IMR-90 (cell line): ENCODE results near the gene ZNF775. TPM values are rescaled to one million over a fixed set of nuclear protein-coding genes. Genes with fewer than 3 reads are reported as not detected.

Experiments used
- ATAC-seq: fragments of 200-7000 bp; cut with Tn5 transposase; 2 replicates; pipeline ENCODE4 v1.9.1; 2020; ENCODE audit warnings: low read depth, mild to moderate bottlenecking, moderate library complexity
- BruUV-seq: library from RNA; stranded (reverse); fragments of 400-500 nt; replicated peaks from 2 replicates; lab custom pipeline; 2021; lab: Mats Ljungman, UMichigan
- CTCF ChIA-PET: fragments of 300-600 bp; formaldehyde crosslinking; extraction: SDS; loops from one replicate; lab custom pipeline; 2021; ENCODE audit warnings: antibody characterized with exemption; lab: Yijun Ruan, JAX
- POLR2A ChIA-PET: fragments of 300-600 bp; sonication (Branson Sonifier 250); formaldehyde crosslinking; loops from one replicate; lab custom pipeline; 2022; ENCODE audit warnings: antibody characterized with exemption; ENCODE audit not compliant: unreplicated experiment; lab: Charles Lee
- DNase-seq: peaks from one replicate; pipeline ENCODE4 v3.0.0; 2013
- H2AFZ ChIP-seq: replicated peaks from 2 replicates; pipeline ENCODE3; 2013; ENCODE audit warnings: low read length, mild to moderate bottlenecking; ENCODE audit not compliant: poor library complexity
- H2AK5ac ChIP-seq: 2 replicates; pipeline ENCODE4 v1.6.1; 2013; ENCODE audit warnings: low read depth, low read length, inconsistent platforms
- H2AK9ac ChIP-seq: replicated peaks from 2 replicates; pipeline ENCODE3; 2013; ENCODE audit warnings: mild to moderate bottlenecking, low read depth, low read length, moderate library complexity; ENCODE audit not compliant: poor library complexity
- H2BK120ac ChIP-seq: 2 replicates; pipeline ENCODE4 v1.6.1; 2013; ENCODE audit warnings: low read depth, low read length, inconsistent platforms
- H2BK15ac ChIP-seq: 3 replicates; pipeline ENCODE4 v1.6.1; 2013; ENCODE audit warnings: low read depth, low read length, inconsistent platforms
- H2BK20ac ChIP-seq: 2 replicates; pipeline ENCODE4 v1.6.1; 2013; ENCODE audit warnings: low read depth, mild to moderate bottlenecking, inconsistent platforms, low read length, moderate library complexity
- H2BK5ac ChIP-seq: 2 replicates; pipeline ENCODE4 v1.6.1; 2013; ENCODE audit warnings: mild to moderate bottlenecking, low read depth, low read length, inconsistent platforms; ENCODE audit not compliant: poor library complexity, severe bottlenecking
- H3K14ac ChIP-seq: replicated peaks from 2 replicates; pipeline ENCODE4 v1.6.1; 2013; ENCODE audit warnings: low read depth, low read length, inconsistent platforms
- H3K18ac ChIP-seq: 2 replicates; pipeline ENCODE4 v1.6.1; 2013; ENCODE audit warnings: low read depth, low read length, control low read depth
- H3K23ac ChIP-seq: 2 replicates; pipeline ENCODE4 v1.6.1; 2013; ENCODE audit warnings: low read depth, low read length, inconsistent platforms
- H3K27ac ChIP-seq: 2 replicates; pipeline ENCODE4 v1.5.1; 2013; ENCODE audit warnings: mild to moderate bottlenecking, control low read depth, low read length; ENCODE audit not compliant: insufficient read depth
- H3K27me3 ChIP-seq: 2 replicates; pipeline ENCODE4 v1.6.1; 2013; ENCODE audit warnings: low read length; ENCODE audit not compliant: control insufficient read depth, insufficient read depth
- H3K36me3 ChIP-seq: 2 replicates; pipeline ENCODE4 v1.6.1; 2013; ENCODE audit warnings: low read length, mixed read lengths; ENCODE audit not compliant: control insufficient read depth, insufficient read depth
- H3K4ac ChIP-seq: 2 replicates; pipeline ENCODE4 v1.6.1; 2013; ENCODE audit warnings: low read depth, low read length, inconsistent platforms
- H3K4me1 ChIP-seq: 2 replicates; pipeline ENCODE4 v1.6.1; 2013; ENCODE audit warnings: low read length, mixed read lengths; ENCODE audit not compliant: control insufficient read depth, insufficient read depth
- H3K4me2 ChIP-seq: 2 replicates; pipeline ENCODE4 v1.6.1; 2013; ENCODE audit warnings: low read depth, mild to moderate bottlenecking, control low read depth, low read length, moderate library complexity
- H3K4me3 ChIP-seq: 2 replicates; pipeline ENCODE4 v1.5.1; 2013; ENCODE audit warnings: low read depth, mild to moderate bottlenecking, control low read depth, low read length, moderate library complexity; ENCODE audit not compliant: insufficient read depth
- H3K56ac ChIP-seq: 2 replicates; pipeline ENCODE4 v1.6.1; 2013; ENCODE audit warnings: low read length, inconsistent platforms; ENCODE audit not compliant: insufficient read depth; ENCODE audit errors: extremely low read depth
- H3K79me1 ChIP-seq, 2 experiments: 2 replicates each; pipeline ENCODE4 v1.6.1; 2013; ENCODE audit warnings: low read length in 2 of 2, inconsistent platforms in 1 of 2, low read depth in 1 of 2
- H3K9ac ChIP-seq: 2 replicates; pipeline ENCODE4 v1.6.1; 2013; ENCODE audit warnings: low read depth, low read length, control low read depth
- H3K9me1 ChIP-seq: 2 replicates; pipeline ENCODE4 v1.6.1; 2013; ENCODE audit warnings: low read length, inconsistent platforms; ENCODE audit not compliant: insufficient read depth
- H3K9me3 ChIP-seq: 2 replicates; pipeline ENCODE4 v1.6.1; 2013; ENCODE audit warnings: low read length; ENCODE audit not compliant: control insufficient read depth, insufficient read depth
- H4K20me1 ChIP-seq: 2 replicates; pipeline ENCODE4 v1.6.1; 2013; ENCODE audit warnings: low read length, inconsistent platforms; ENCODE audit not compliant: insufficient read depth
- H4K5ac ChIP-seq: 2 replicates; pipeline ENCODE4 v1.6.1; 2013; ENCODE audit warnings: mild to moderate bottlenecking, low read depth, low read length, control low read depth
- H4K8ac ChIP-seq, 2 experiments: 2 replicates each; pipeline ENCODE4 v1.6.1; 2013; ENCODE audit warnings: low read depth in 2 of 2, low read length in 2 of 2, control low read depth in 1 of 2, inconsistent platforms in 1 of 2
- H4K91ac ChIP-seq: 2 replicates; pipeline ENCODE4 v1.6.1; 2013; ENCODE audit warnings: low read depth, low read length, inconsistent platforms; ENCODE audit not compliant: insufficient read depth
- FOS ChIP-seq: fragments of 150-350 bp; IDR thresholded peaks from 2 replicates; pipeline ENCODE4 v1.6.1; 2016; ENCODE audit warnings: low read depth, low read length
- MAFK ChIP-seq: IDR thresholded peaks from 2 replicates; pipeline ENCODE4 v1.6.1; 2012; ENCODE audit warnings: low read depth, low read length, improper control_type of control experiment
- MXI1 ChIP-seq: IDR thresholded peaks from 2 replicates; pipeline ENCODE4 v1.6.1; 2012; ENCODE audit warnings: low read depth, mild to moderate bottlenecking, low read length, moderate library complexity, borderline replicate concordance
- RCOR1 ChIP-seq: IDR thresholded peaks from 2 replicates; pipeline ENCODE4 v1.6.1; 2012; ENCODE audit warnings: mild to moderate bottlenecking, low read length, improper control_type of control experiment; ENCODE audit not compliant: insufficient replicate concordance
- WGBS, 2 experiments: methylation state at CpG; one replicate each; pipeline versions ENCODE4 v1.1.5 to v1.1.7; 2013; ENCODE audit warnings: missing lambda C conversion rate in 2 of 2; ENCODE audit not compliant: insufficient read length in 1 of 2; ENCODE audit errors: extremely low coverage in 2 of 2; 5-methylcytosine and 5-hydroxymethylcytosine counted together
- dilution Hi-C: fragments of 300-500 bp; cut with HindIII; formaldehyde crosslinking; loops from one replicate; pipeline ENCODE4 v1.14.3; 2018; ENCODE audit warnings: low sequenced_read_pairs; ENCODE audit not compliant: unreplicated experiment
- in situ Hi-C: fragments of 300-500 bp; cut with MboI; formaldehyde crosslinking; loops from 3 replicates; pipeline ENCODE4 v1.14.3; 2019; ENCODE audit warnings: low sequenced_read_pairs, inconsistent platforms, mixed read lengths
- intact Hi-C: fragments of 100-400 bp; cut with micrococcal nuclease; formaldehyde crosslinking; loops from 2 replicates; pipeline ENCODE4 v1.10.0; 2022
- polyA plus RNA-seq, 3 experiments: library from polyadenylated mRNA; depleted of rRNA; stranded (reverse); fragments of >200 nt; gene quantifications; 2 replicates each; pipeline ENCODE4 v1.2.3, GENCODE V29; 2012; ENCODE audit warnings: low replicate concordance in 1 of 3
- total RNA-seq: library from RNA; depleted of rRNA; stranded (reverse); fragments of >200 nt; gene quantifications from 2 replicates; pipeline ENCODE4 v1.2.3, GENCODE V29; 2012

The ZNF775 gene
- total and polyA plus RNA-seq, 2 of the 4 experiments (the other 2 are of a cell fraction) = 1.4 to 2.6 TPM

GRCh38 chr7:150367677-150368095, 11.4 kb upstream of the ZNF775 start:
- no peak overlapping the region for H3K18ac ChIP-seq
- no TSS peak for BruUV-seq

More at GRCh38 chr7:150367677-150368095, 11.4 kb upstream of the ZNF775 start:
- peak overlapping the region; percentile 80; the same call in 1 of the 2 replicates for H3K4ac ChIP-seq
- no peaks in the 10 kb centered on the region for H3K9me3 ChIP-seq
- H4K5ac ChIP-seq = peak overlapping the region; percentile 87
- H3K4me2 ChIP-seq = peak overlapping the region; percentile 71
- H3K9ac ChIP-seq = peak overlapping the region; percentile 28; the same call in 1 of the 2 replicates
- H2BK5ac ChIP-seq = no peak overlapping the region
- H4K91ac ChIP-seq = no peak overlapping the region
- dilution Hi-C loops = no loop called here
- ChIA-PET POLR2A (interaction anchor here (0.5 kb wide), 1 partner anchor 52 kb away, joined by 3 read pairs; no protein-coding TSS in a partner anchor), CTCF (interaction anchor here (1.0 kb wide), 1 partner anchor 12 kb away, joined by 3 read pairs; no protein-coding TSS in a partner anchor)
- DNase-seq (peak; percentile 46), ATAC-seq (no peak)
- peak overlapping the region; percentile 17; the same call in 1 of the 2 replicates for H3K27ac ChIP-seq
- in situ Hi-C loops = no loop called here
- no peaks in the 10 kb centered on the region; the same call in 1 of the 2 replicates for H3K9me1 ChIP-seq
- peaks cover 7 to 25% of the 10 kb centered on the region in 2 experiments; a peak in 3 of 4 replicates for H3K79me1 ChIP-seq
- H3K14ac ChIP-seq = no peak overlapping the region
- peaks cover 21% of the 10 kb centered on the region; the same call in 1 of the 2 replicates for H3K36me3 ChIP-seq
- peak overlapping the region; percentile 97 for H2AFZ ChIP-seq
- H3K4me3 ChIP-seq = peak overlapping the region; percentile 81
- H2AK9ac ChIP-seq = peak overlapping the region; percentile 91
- intact Hi-C loops = no loop called here
- no peak overlapping the region for H2AK5ac ChIP-seq
- H2BK20ac ChIP-seq = no peak overlapping the region
- 20% methylated on average over 2 of the region's 8 CpGs; no CpG with 5 or more reads in 1 of the 2 experiments for WGBS, 2 experiments
- no peaks in the 10 kb centered on the region for H3K27me3 ChIP-seq
- TF ChIP-seq RCOR1 (peak; percentile 79), FOS (peak; percentile 42; the same call in 1 of the 2 replicates), MXI1 (no peak), MAFK (no peak)
- 0 out of 2 replicates have a peak overlapping the region, but pooled peaks have one; percentile 80 for H3K23ac ChIP-seq
- no peak overlapping the region for H2BK120ac ChIP-seq
- peak overlapping the region; percentile 85 to 90 for H4K8ac ChIP-seq
- H3K4me1 ChIP-seq = peaks cover 18% of the 10 kb centered on the region
- no peak overlapping the region for H3K56ac ChIP-seq
- no peak overlapping the region for H2BK15ac ChIP-seq
- H4K20me1 ChIP-seq = peaks cover 6% of the 10 kb centered on the region
